Dermis blood vessel endothelial cell (primary cell): ENCODE measurements around the gene MEF2B. TPM values are rescaled to one million over a fixed set of nuclear protein-coding genes. Genes with fewer than 3 reads are reported as not detected.

Experiments used
- DNase-seq: peaks from one replicate; pipeline ENCODE4 v3.0.0; 2010
- total RNA-seq: library from RNA; depleted of rRNA; stranded (reverse); fragments of >200 nt; gene quantifications from 2 replicates; pipeline ENCODE4 v1.2.3, GENCODE V29; 2014

The MEF2B gene
- 0.34 TPM in 1 of 2 replicates, not detected in the other for total RNA-seq

GRCh38 chr19:19170053-19170872, at the start of gene MEF2B:
Gene MEF2B, minus strand, starts transcription at chr19:19170263. Its CDS starts 19,528 bp downstream, at chr19:19150735.
- peak; percentile 77 for DNase-seq

GRCh38 chr19:19218911-19219310, 48.8 kb upstream of the MEF2B start:
- DNase-seq = no peak

GRCh38 chr19:19217099-19217498, 47.0 kb upstream of the MEF2B start:
- DNase-seq = peak; percentile 46

DNA sequence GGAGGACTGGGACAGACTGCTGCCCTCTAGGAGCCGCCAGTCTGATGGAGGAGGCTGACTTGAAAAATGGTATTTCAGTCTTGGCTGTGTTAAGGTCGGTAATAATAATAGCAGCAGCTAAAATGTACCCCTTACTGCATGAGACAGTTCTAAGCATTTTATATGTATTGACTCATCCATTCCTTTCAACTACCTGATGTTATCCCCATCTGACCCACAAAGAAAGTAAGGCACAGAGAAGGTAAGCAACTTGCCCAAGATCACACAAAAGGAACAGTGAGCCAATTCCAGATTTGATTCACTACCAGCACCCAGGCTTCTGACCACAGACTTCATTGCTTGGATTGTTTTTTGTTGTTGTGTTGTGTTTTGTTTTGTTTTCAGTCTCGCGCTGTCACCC, 45.7 kb upstream of the MEF2B start:
- DNase-seq = no peak

DNA sequence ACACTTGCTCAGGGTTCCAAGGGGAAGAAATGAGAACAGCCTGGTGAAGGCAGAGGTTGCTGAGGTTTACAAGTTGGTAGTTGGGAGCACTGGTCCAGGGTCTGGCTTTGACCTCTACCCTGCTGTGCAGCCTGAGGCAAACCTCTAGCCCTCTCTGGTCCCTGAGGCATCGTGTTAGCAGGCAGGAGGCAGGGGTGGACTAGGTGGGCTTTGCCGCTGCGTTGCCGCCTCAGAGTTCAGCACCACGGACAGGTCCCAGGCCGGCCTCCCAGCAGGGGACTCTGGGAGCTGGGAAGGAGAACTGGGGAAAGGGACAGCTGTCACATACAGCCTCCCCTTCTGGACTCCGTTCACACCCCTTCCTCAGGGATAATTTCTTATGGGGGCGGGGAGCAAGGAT, 44.8 kb upstream of the MEF2B start:
- peak; percentile 68 for DNase-seq

- DNase-seq = no peak
These were observed 44.1 kb upstream of the MEF2B start for GRCh38 chr19:19214159-19214490.

- DNase-seq = no peak
These were observed 43.5 kb upstream of the MEF2B start for GRCh38 chr19:19213426-19214158.

DNA sequence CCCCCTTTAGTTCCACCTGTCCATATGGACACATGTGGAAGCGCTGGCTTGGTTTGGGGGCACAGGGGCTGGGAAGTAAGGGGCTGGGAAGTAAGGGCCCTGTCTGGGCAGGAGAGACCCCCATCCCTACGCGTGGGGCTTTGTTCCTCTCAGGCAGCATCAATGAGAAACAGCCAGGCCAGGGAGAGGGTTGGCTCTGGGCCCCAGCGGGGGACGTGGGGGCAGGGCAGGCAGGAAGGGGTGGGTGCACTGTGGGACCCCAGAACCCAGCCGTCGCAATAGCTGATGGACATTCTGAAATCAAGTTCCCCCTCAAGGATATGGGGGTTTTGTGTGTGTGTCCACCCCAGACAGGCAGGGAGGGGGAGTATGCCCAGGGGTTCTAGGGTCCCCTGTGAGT, 42.9 kb upstream of the MEF2B start:
- no peak for DNase-seq

GRCh38 chr19:19211499-19212420, 41.7 kb upstream of the MEF2B start, which contains the start of gene NCAN:
Gene NCAN, plus strand, starts transcription at chr19:19211958. Its CDS starts 4,996 bp downstream, at chr19:19216954.
- no peak for DNase-seq

GRCh38 chr19:19209372-19209771, 39.3 kb upstream of the MEF2B start:
- DNase-seq = no peak

DNA sequence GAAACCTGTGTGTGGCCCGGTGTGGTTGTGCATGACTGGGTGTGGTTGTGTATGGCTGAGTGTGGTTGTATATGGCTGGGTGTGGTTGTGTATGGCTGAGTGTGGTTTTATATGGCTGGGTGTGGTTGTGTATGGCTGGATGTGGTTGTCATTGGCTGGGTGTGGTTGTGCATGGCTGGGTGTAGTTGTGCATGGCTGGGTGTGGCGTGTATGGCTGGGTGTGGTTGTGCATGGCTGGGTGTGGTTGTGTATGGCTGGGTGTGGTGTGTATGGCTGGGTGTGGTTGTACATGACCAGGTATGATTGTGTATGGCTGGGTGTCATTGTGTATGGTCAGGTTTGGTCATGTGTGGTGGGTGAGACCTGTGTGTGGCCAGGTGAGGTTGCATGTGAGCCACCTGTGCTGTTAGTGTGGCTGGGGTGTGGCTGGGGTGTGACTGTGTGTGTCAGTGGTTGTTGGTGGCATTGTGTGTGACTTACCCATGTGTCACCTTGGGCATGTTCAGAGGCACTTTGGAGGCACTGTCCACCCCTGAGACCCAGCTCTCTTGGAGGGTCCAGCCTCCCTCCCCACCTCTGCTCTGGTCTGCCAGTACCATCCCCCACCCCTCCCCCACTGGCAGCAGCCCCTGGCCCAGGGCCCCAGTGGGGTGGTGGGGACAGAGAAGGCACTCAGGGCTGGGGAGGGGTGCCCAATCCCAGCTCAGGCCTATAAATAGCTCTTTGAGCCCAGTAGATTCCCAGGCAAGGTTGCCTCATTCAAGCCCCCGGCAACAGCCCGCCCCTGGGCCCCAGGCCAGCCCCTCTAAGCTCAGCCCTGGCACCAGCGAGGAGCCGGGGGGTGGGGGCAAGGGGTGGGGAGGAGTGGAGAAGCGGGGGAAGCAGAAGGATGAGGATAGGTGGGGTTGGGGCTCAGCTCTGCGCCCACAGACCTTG, 37.8 kb upstream of the MEF2B start:
- DNase-seq = no peak

DNA sequence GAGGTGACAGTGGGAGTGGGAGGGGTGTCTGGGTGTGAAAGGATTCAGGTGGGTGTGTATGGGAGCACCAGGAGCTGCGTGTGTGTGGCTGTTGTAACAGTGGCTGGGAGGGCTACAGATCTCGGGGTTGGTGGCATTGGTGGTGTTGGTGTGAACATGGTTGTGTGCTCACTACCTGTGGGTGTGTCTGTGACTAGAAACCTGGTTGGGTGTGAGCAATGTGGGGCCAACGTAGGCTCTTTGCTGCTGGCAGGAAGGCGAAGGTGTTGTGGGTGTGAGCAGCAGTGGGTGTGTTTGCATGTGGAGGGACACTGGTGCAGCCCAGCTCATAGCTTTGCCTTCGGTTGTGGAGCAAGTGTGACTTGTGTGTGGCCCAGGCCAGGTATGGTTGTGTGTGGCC, 36.9 kb upstream of the MEF2B start:
- no peak for DNase-seq

DNA sequence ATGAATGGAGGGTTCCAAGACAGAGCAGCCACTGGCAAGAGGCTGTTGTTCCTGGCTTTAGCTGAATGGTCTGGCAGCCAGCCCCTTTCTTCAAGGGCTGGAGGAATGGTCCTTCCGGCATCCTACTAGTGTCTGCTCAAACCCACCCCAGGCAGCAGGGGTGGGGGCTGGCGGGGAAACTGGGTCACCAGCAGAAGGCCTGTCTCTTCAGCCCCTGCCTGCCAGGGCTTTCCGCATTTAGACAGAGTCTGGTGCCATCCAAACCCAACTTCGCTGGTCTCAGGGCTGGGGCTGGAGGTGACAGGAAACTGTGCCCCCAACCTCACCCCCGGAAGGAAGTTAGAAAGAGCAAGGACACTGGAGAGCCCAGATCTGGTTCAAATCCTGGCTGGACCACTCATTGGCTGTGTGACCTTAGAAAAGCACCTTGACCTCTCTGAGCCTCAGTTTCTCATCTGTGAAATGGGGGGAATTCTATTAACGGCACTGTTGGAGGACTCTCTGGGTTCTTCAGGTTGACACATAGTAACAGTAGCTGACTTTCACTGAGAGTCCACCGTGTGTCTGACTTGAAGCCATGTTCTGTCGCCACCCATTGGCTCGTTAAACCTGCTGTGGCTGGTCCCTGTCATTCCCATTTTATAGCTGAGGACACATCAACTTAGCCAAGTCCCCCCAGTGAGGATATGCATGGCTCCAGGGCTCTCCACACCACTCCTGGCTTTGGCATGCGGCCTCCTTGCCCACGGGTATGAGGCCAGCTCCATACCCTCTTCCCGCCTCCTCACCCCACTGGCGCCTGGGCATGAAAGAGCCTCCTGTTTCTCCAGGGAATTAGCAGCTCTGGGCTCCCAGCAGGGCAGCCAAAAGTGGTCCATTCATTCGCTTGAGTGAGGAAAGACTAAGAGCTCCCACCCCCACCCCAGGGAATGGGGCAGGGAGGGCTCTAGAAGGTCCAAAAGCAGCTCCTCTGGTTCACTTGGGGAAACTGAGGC, 35.6 kb upstream of the MEF2B start:
- DNase-seq = no peak

DNA sequence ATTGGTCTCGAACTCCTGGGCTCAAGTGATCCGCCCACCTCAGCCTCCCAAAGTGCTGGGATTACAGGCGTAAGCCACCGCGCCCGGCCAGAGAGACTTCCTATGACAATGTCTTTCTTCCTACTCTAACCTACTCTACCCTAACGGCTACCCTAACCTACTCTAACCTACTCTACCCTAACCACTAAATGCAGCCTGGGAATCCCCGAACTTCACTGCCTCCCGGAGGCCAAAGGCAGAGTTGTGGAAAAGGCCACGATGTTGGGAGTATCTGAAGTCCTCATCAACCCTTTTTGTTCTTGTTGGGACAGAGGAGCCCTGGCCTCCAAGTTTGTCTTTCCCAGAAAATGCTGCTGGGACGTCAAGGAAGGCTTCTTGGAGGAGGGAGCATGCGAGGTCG, 34.1 kb upstream of the MEF2B start:
- DNase-seq = no peak

DNA sequence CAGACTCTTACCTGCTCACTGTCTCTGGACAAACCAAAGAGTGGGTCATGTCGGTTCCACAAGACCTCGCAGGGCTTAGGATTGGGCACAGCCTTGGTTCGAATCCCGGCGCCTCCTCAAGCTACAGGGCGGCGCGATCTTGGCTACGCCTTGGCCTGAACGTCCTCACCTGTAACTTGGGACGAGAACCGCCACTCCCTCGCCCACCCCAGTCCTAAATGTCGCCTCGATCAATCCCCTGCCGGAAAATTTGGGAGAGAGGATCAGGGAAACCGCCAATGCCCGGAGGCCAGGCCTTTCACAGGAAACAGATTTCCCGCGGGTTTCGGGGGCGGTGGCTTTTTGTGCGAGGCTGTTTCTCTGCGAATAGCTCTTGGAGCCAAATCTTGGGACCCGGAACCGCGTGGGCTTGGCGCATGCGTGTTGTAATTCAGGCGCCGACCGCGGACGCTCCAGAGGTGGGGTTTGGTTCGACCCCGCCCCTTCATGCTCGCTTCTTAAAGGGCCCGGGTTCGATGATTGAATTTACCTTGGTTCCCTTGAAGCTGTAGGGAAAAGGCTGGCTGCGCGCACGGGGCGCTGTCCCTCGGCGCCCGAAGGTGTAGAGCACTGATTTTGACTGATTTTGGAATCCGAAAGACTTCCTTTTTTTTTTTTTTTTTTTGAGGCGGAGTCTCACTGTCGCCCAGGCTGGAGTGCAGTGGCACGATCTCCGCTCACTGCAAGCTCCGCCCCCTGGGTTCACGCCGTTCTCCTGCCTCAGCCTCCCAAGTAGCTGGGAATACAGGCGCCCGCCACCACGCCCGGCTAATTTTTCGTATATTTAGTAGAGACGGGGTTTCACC, 33.2 kb upstream of the MEF2B start, which contains the start of gene NR2C2AP:
Gene NR2C2AP (minus strand): TSS at position 403 of the 845 bp plus-strand sequence. CDS start 354 bp downstream, at position 49.
- peak; percentile 94 for DNase-seq

DNA sequence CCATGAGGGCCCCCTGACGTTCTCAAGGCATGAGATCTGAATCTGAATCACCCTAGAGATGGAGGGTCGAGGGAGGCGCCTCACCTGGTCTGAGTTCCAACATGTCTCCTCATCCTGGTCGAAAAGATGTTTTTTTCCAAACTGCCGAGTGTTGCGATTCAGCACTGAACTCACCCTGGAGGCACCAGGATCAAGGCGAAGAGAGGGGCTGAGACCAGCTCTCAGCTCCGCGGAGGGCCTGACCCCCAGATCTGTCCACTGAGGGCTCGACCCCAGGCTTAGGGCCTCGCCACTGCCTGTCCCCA, 32.6 kb upstream of the MEF2B start:
- DNase-seq = no peak

GRCh38 chr19:19201697-19202630, 31.9 kb upstream of the MEF2B start:
- DNase-seq = no peak

DNA sequence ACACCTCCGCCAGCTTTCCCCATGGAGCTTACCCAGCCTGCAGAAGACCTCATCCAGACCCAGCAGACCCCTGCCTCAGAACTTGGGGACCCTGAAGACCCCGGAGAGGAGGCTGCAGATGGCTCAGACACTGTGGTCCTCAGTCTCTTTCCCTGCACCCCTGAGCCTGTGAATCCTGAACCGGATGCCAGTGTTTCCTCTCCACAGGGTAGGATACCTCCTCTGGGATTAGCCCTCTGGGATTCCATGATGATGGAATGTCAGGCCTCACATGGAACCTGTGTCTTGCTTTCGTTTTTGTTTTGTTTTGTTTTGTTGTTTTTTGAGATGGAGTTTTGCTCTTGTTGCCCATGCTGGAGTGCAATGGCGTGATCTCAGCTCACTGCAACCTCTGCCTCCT, 23.9 kb upstream of the MEF2B start:
- DNase-seq = peak; percentile 45
